GM12892 (cell line): ENCODE measurements around the gene GPR37.

Experiments
- POLR2A ChIP-seq: IDR thresholded peaks from 2 replicates; pipeline ENCODE4 v1.6.1; 2011; ENCODE audit warnings: low read depth, low read length, control low read depth
- POLR2AphosphoS5 ChIP-seq: IDR thresholded peaks from 2 replicates; pipeline ENCODE4 v1.6.1; 2011; ENCODE audit warnings: low read depth, low read length, control low read depth
- TAF1 ChIP-seq: IDR thresholded peaks from 2 replicates; pipeline ENCODE4 v1.6.1; 2011; ENCODE audit warnings: low read depth, mild to moderate bottlenecking, control low read depth, low read length, borderline replicate concordance

DNA sequence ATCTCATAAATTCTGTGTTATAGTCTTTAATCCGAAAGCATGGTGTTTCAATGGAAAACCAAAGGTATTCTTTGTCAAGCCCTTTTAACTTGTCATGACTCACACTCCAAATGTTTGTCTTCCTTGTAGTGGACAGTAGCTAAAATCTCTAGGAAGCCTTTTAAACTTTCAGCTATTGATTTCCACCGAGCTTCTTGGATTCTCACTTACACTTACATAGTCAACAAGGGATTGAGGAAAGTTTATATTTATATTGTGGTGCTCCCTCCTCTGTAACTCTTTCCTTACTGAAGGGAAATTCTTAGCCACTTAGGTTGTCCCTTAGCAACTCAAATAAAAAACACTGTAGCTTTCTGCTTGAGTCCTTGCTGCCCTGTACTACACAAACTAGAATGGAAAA lies 31.2 kb upstream of the GPR37 start:
- no peak for TF ChIP-seq POLR2A
- TF ChIP-seq POLR2AphosphoS5, result no peak
- TF ChIP-seq TAF1, result no peak
